Osteocyte (in vitro differentiated cells): ENCODE results near the gene ZFP36L1. TPM values are rescaled to one million over a fixed set of nuclear protein-coding genes. Genes with fewer than 3 reads are reported as not detected.

Experiments
- DNase-seq: peaks from one replicate; pipeline ENCODE4 v3.0.0; 2021; ENCODE audit warnings: mixed read lengths; ENCODE audit not compliant: unreplicated experiment; ENCODE audit errors: extremely low spot score
- H3K27ac Mint-ChIP-seq: one replicate; pipeline ENCODE4 v1.8.0; 2021; ENCODE audit warnings: mild to moderate bottlenecking, mixed read lengths; ENCODE audit not compliant: unreplicated experiment
- H3K27me3 Mint-ChIP-seq: one replicate; pipeline ENCODE4 v1.8.0; 2021; ENCODE audit warnings: mixed read lengths; ENCODE audit not compliant: unreplicated experiment
- H3K36me3 Mint-ChIP-seq: one replicate; pipeline ENCODE4 v1.8.0; 2021; ENCODE audit warnings: mixed read lengths; ENCODE audit not compliant: unreplicated experiment
- H3K4me1 Mint-ChIP-seq: one replicate; pipeline ENCODE4 v1.8.0; 2021; ENCODE audit warnings: mixed read lengths; ENCODE audit not compliant: unreplicated experiment
- H3K4me3 Mint-ChIP-seq: one replicate; pipeline ENCODE4 v1.8.0; 2021; ENCODE audit warnings: mild to moderate bottlenecking, moderate library complexity, mixed read lengths; ENCODE audit not compliant: unreplicated experiment
- H3K9me3 Mint-ChIP-seq: one replicate; pipeline ENCODE4 v1.8.0; 2021; ENCODE audit warnings: mixed read lengths; ENCODE audit not compliant: unreplicated experiment
- CTCF ChIP-seq: fragments of 200-600 bp; sonication (generic); IDR thresholded peaks from 2 replicates; pipeline ENCODE4 v1.5.0; 2021; ENCODE audit warnings: antibody characterized with exemption, mild to moderate bottlenecking, moderate library complexity
- total RNA-seq: library from RNA; stranded (reverse); gene quantifications from 2 replicates; pipeline ENCODE4 v1.2.1, GENCODE V29; 2021

Gene ZFP36L1
- total RNA-seq, 1 donor from 2014 or later = 352 TPM

DNA sequence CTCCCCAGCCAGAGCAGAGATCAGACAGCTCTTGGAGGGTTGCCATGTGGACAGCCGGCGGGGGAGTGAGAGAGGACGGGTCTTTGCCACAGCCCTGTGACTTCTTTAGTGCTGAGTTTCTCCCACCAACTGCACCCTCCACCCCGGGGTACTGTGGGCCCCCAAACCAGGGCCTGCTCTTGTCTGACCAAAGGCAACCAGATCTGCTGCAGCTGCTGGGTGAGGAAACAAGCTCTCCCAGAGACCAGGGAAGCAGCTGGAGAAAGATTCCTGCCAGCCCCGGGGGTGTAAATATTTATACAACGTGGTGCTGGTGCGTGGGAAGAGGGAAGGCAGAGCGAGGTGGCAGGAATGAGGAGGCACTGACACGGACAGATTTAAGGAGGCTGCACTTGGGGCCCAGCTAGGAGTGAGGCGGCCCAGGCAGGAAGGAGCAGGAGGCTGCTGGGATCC is 14.3 kb upstream of the ZFP36L1 start:
- Mint-ChIP-seq H3K27ac (peak overlapping the region; percentile 94), H3K27me3 (no peaks in the 10 kb centered on the region), H3K4me3 (peak overlapping the region; percentile 50), H3K9me3 (peaks cover 7% of the 10 kb centered on the region), H3K4me1 (peaks cover 62% of the 10 kb centered on the region), H3K36me3 (peaks cover 7% of the 10 kb centered on the region)
- no peak for TF ChIP-seq CTCF
- DNase-seq = peak; percentile 93

- no peak for TF ChIP-seq CTCF
- H3K4me1 Mint-ChIP-seq = peaks cover 65% of the 10 kb centered on the region
- peak overlapping the region; percentile 50 for H3K4me3 Mint-ChIP-seq
- H3K9me3 Mint-ChIP-seq = peaks cover 12% of the 10 kb centered on the region
- no peak for DNase-seq
- H3K27me3 Mint-ChIP-seq = no peaks in the 10 kb centered on the region
- peaks cover 11% of the 10 kb centered on the region for H3K36me3 Mint-ChIP-seq
- H3K27ac Mint-ChIP-seq = peak overlapping the region; percentile 94
Measured at GRCh38 chr14:68806526-68807147, 13.8 kb upstream of the ZFP36L1 start.

GRCh38 chr14:68805414-68805813 is 12.5 kb upstream of the ZFP36L1 start:
- Mint-ChIP-seq H3K27ac (peak overlapping the region; percentile 94), H3K9me3 (peaks cover 14% of the 10 kb centered on the region), H3K27me3 (no peaks in the 10 kb centered on the region), H3K4me1 (peaks cover 70% of the 10 kb centered on the region), H3K4me3 (no peak overlapping the region), H3K36me3 (peaks cover 14% of the 10 kb centered on the region)
- TF ChIP-seq CTCF = no peak
- no peak for DNase-seq

DNA sequence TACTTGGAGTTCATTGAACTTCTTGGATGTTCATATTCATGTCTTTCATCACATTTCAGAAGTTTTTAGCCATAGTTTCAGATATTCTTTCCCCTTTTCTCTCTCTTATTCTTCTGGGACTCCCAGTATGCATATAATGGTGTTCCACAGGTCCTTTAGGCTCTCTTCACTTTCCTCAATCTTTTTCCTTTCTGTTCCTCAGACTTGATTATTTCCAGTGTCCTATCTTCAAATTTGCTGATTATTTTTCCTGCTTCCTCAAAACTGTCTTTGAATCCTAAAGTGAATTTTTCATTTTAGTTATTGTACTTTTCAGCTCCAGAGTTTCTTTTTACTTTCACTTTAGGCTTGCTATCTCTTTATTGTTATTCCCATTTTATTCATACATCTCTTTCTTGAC is 8.8 kb upstream of the ZFP36L1 start:
- Mint-ChIP-seq H3K27me3 (no peaks in the 10 kb centered on the region), H3K36me3 (peaks cover 14% of the 10 kb centered on the region), H3K9me3 (peaks cover 19% of the 10 kb centered on the region), H3K4me1 (peaks cover 59% of the 10 kb centered on the region), H3K4me3 (no peak overlapping the region), H3K27ac (peak overlapping the region; percentile 100)
- DNase-seq = no peak
- TF ChIP-seq CTCF = no peak

- H3K4me3 Mint-ChIP-seq = no peak overlapping the region
- TF ChIP-seq CTCF = no peak
- H3K27ac Mint-ChIP-seq = peak overlapping the region; percentile 100
- peaks cover 60% of the 10 kb centered on the region for H3K4me1 Mint-ChIP-seq
- peaks cover 19% of the 10 kb centered on the region for H3K9me3 Mint-ChIP-seq
- no peak for DNase-seq
- H3K36me3 Mint-ChIP-seq = peaks cover 14% of the 10 kb centered on the region
- no peaks in the 10 kb centered on the region for H3K27me3 Mint-ChIP-seq
Measured at GRCh38 chr14:68800953-68801352, 8.1 kb upstream of the ZFP36L1 start.
